Stimulated activated CD4-positive, alpha-beta T cell treated with anti-CD3 and anti-CD28 coated beads, TNF-alpha, amount 100 ng/mL, for 48 hours (primary cell): ENCODE data around the gene CELA1.
"Not testable (repeated sequence)": the region's sequence is repeated elsewhere in the genome, so short reads cannot be mapped to it uniquely, and the experiment has no call there.

Experiments
- DNase-seq, 3 donors: peaks; one replicate each; pipeline ENCODE4 v3.0.0-alpha.2; 2020; ENCODE audit warnings: low read depth in 3 of 3

CELA1 gene

GRCh38 chr12:51343201-51343600, 3.3 kb downstream of the CELA1 start:
- no peak for DNase-seq

DNA sequence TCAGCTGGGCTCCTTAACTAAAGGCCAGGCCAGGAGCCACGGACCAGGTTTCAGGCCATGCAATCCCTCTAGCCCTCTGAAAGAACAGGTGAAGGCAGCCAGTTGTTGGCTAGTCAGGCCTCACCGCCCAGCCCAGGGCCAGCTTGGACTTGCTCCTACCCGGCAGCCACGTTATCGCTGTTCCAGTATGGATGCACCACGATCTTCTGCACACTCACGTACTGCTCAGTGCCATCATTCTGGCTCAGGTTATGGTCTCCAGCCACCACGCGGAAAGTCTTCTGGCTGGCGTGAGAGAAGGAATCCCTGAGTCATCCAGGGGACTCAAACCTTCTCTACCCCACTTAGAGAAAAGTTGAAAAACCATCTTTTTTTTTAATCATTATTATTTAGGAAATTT, 4.1 kb downstream of the CELA1 start:
- no peak for DNase-seq

DNA sequence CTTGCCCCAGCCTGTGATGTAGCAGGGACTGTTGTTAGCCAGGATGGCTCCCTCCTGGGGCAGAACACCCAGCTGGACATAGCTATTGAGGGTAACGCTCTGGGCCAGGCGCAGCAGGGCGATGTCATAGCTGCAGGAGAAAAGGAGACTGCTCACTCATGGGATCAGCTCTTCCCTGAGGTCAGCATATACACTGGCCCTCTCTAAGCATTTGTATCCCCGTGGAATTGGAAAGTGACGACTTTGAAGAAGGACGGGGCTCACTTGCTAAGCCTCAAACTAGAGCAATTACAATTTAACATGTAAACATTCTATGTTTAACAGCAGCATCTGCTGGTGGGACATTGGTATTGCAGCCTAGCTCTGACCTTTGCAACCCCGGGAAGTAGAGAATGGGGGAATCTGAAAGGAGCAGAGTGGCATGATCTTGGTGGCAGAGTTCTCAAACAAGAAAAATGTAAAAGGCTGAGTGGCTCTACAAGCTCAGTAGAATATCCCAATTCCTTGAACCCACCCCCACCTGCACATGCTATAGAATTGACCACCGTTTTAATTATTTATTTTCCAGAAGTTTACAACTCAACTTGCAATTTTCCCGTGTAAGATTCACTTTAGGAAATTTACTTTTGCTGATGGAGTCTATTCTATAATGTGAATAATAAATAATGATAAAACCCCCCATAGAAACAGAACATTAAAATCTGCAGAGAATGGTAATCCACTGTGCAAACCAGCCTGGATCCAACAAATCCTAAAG, 5.0 kb downstream of the CELA1 start:
- peak; percentile 40 to 58 (median 41) for DNase-seq

GRCh38 chr12:51339750-51340149, 6.7 kb downstream of the CELA1 start:
- no peak for DNase-seq

- DNase-seq = not testable (repeated sequence)
Observed at GRCh38 chr12:51337336-51337735, 9.1 kb downstream of the CELA1 start.

- no peak for DNase-seq
Observed at GRCh38 chr12:51335931-51336330, 10.5 kb downstream of the CELA1 start.

GRCh38 chr12:51334764-51335163, 11.7 kb downstream of the CELA1 start:
- no peak for DNase-seq

GRCh38 chr12:51333536-51333935, 12.9 kb downstream of the CELA1 start:
- no peak for DNase-seq

- DNase-seq = no peak
Observed at GRCh38 chr12:51330186-51330585, 16.3 kb downstream of the CELA1 start.

DNA sequence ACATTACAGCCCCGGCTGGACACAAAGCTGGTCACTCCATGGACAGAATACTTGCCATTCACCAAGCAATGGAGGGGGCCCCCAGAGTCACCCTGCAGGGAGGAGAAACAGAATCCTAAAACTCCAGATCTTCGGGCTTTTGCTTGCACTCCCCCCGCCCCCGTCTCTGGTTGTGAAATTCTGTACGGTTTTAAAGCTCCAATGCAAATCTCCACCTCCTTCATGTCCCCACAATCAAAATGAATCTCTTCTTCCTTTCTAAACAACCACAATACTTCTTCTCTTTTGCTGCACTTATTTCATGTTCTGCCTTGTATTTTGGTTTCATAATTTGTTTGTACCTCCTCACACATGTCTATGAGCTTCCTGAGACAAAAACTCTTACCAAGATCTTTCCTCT, 16.7 kb downstream of the CELA1 start:
- DNase-seq = no peak

- DNase-seq = no peak
Observed at GRCh38 chr12:51328587-51328986, 17.9 kb downstream of the CELA1 start.

DNA sequence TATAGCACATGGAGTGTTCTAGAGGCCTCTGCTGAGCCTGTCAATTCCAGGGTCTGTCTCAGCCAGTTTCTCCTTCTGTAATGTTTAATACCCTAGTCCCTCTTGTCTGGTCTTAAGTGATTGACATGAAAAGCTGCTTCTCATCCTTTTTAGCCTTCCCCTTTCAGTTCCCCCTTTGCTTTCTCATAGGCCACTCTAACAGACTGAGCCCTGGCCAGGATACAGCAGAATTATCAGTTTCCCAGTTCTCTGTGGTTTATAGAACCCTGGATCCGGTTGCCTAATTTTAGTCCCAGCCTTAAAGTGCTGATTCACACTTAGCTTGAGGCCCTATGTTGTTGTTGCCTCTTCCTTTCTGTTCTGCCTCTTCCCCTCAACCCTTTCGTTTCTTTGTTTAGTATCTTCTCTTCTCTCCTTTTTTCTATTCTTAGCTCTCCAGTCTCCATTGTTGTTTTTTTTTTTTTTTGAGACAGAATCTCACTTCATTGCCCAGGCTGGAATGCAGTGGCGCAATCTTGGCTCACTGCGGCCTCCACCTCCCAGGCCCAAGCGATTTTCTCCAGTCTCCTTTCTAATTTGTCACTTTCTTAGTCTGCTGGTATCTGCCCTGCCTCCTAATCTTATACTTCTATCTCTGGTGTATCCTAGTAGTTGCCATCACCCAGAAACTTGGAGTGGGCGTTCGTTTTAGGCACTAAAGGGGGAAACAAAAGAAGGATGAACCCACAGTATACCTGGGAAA, 19.6 kb downstream of the CELA1 start:
- DNase-seq = no peak

GRCh38 chr12:51324953-51325352, 21.5 kb downstream of the CELA1 start:
- DNase-seq = no peak

DNA sequence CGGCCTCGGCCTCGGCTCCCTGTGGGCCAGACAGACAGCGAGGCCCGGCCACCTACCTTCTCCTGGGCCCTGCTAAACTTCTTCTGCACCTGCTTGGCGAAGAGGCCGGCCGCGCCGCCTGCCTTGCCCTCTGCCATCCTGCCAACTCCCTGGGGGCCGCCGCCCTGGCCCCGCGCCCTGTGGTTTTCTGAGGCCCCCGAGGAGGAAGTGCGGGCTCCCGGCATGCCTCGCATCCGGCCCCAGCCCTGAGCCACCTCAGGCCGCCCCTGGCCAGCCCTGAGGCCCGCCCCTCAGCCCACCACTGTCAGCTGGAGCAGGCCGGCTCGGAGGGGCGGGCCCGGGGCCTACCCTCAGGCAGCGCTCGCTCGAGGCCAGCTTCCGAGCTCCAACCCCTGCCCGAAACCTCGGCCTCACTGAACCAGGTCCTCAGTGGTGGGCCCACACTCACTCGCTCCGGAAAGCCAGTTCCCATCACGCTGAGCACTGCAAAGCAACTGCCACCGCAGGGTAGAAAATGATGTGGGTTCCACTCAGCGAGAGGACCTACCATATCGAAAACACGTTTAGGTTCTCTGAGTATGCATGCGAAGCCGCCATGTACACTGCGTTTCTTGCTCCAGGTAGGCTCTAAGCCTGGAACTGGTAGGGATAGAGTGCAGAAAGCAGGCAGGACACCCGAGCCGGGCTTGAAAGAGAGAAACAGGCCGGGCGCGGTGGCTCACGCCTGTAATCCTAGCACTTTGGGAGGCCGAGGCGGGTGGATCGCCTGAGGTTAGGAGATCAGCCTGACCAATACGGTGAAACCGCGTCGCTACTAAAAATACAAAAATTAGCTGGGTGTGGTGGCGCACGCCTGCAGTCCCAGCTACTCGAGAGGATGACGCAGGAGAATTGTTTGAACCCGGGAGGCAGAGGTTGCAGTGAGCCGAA, 22.2 kb downstream of the CELA1 start, which contains the start of gene BIN2:
TSS of gene BIN2 (minus strand) at position 209 of the 930 bp plus-strand sequence. CDS start at position 137, 72 bp downstream.
- peak; percentile 36 to 55 (median 54) for DNase-seq

DNA sequence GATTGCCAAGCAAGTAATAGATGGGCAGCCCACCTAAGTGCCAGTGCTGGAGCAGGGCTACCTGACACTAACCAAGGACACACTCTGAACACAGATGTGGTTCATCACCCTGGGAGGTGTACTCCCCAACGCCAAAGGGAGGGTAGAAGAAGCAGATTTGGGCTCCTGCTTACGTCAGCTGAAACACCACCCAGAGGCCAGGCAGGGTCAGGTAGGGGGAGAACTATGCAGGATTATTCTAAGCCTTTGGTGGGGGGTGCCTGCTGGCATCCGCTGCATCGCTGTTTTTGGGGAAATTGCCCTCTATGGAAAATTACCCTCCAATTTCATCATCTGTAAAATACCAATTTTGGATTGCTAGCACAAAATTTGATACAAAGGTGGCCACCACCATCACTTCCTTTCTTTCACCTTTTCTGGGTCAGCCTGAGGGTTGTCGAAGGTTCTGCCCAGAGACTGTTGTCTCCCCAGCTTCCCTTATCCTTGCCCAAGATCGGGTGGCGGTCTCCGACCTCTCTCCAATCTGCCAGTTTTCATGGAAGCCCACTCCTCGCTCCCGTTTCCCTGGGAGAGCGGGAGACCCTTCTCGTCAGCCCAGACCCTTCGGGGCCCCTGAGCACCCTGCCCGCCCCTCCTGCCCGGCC, 23.0 kb downstream of the CELA1 start:
- DNase-seq = peak in 2 of 3 donors; percentile 16 to 30

- peak in 2 of 3 donors; percentile 43 to 46 for DNase-seq
Observed at GRCh38 chr12:51322452-51322851, 24.0 kb downstream of the CELA1 start.

- DNase-seq = no peak
Observed at GRCh38 chr12:51321882-51322281, 24.6 kb downstream of the CELA1 start.

DNA sequence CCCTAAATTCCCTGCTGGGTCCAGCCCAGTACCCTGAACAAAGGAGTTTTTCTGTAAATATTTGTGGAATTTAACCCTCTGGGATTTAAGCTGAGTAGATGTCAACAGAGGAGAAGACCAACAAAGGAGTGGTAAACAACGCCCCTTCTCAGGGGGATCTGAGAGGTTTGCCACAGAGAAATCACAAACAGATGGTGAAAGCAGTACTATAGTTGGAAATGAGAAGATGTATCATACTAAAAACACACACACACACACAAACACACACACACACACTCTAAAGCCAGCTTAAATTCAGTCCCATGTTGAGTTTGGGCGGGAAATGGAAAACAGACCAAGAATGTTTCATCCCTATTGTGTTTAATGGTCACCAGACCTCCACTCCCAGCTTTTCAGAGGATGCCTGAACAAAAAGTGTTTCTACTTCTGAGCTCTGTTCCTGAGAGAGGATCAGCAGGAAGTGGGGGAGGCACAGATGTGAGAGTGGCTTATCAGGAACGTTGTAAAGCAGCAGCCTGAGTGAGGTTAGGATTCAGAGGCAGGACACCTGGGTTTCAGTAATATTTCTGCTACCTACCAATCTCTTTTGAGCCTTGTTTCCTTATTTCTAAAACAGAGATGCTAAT, 25.7 kb downstream of the CELA1 start:
- no peak for DNase-seq

- DNase-seq = no peak
Observed at GRCh38 chr12:51320311-51320694, 26.2 kb downstream of the CELA1 start.

DNA sequence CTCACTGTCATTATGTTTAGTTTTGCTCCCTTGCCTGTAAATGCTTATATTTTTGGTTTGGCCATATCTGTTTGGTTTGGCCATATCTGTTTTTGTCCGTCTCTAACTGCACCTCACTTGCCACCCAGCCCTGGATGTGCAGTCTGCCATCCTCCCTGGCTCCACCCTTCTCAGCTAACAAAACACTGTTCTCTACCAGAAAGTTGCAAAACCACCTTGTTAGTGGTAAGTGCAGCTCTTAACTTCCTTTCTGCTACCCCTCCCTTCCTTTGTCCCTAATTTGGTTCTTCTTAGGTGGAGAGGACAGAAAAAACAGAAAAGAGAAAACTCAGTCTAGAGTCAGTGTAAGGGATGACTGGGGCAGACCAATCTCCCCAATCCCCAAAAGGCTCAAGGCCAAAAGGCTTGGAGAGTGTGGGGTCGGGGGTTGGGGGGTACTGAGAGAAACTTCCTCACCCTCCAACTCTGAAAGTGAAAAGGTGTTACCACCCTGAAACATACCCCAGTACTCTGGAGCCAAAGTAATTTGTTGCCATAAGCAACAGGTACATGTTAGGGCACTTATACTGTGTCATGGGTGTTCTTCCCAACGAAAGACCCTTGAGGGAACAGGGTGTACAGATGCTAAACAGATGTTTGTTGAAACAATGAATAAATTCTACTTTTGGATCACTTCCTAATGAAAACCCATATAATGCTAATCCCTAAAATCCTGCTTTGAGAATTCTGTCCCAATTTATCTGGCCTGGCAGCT, 27.5 kb downstream of the CELA1 start:
- no peak for DNase-seq
